HG02571 (cell line): ENCODE results near the gene CNTNAP3.
"Not testable (repeated sequence)": the region's sequence is repeated elsewhere in the genome, so short reads cannot be mapped to it uniquely, and the experiment has no call there.

Source experiments
- ATAC-seq: cut with Tn5 transposase; IDR thresholded peaks from one replicate; pipeline ENCODE4 v1.9.1; 2021; ENCODE audit warnings: mild to moderate bottlenecking, moderate library complexity; ENCODE audit not compliant: unreplicated experiment

CNTNAP3 gene

DNA sequence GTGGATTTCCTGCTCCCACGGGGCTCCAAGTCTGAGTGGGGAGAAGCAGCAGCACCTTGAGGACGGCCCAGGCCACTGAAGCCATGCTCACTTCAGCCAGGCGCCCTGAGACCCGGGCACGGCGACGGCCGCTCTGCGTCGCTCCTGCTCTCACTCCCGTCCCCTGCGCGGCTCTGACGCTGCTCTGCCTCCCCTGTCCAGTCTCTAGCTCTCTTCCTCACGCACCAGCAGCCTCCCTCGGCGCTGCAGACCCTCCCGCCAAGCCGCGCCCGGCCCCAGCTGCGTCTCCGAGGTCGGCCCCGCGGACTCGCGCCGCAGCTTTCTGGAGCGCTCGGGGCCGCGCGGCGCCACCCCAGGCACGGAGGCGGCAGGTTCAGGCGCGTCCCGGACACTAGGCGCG lies at the start of gene CNTNAP3:
CNTNAP3 (minus strand) TSS at position 188 of the 400 bp plus-strand sequence; CDS start at position 85, 103 bp downstream.
- ATAC-seq = not testable (repeated sequence)

DNA sequence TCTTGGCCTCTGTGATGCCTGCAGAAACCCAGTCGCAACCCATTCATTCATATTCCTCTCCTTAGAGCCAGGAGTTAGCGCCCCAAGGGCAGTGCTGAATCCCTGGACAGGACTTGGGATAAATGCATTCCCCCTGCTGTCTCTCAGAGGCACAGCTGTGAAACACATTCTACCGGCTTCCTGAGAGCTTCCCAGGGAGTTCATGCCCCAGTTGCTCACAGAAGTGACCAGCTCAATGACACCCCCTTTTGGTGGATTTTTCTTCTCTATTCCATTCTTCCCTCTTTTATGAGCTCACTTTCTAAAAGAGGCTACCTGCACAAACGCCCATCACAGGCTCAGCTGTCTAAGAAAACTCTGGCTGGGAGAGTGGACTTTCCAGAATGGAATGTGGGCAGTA lies 8.0 kb downstream of the CNTNAP3 start:
- not testable (repeated sequence) for ATAC-seq

- not testable (repeated sequence) for ATAC-seq
Measured at GRCh38 chr9:39242513-39242912, 45.5 kb downstream of the CNTNAP3 start.

DNA sequence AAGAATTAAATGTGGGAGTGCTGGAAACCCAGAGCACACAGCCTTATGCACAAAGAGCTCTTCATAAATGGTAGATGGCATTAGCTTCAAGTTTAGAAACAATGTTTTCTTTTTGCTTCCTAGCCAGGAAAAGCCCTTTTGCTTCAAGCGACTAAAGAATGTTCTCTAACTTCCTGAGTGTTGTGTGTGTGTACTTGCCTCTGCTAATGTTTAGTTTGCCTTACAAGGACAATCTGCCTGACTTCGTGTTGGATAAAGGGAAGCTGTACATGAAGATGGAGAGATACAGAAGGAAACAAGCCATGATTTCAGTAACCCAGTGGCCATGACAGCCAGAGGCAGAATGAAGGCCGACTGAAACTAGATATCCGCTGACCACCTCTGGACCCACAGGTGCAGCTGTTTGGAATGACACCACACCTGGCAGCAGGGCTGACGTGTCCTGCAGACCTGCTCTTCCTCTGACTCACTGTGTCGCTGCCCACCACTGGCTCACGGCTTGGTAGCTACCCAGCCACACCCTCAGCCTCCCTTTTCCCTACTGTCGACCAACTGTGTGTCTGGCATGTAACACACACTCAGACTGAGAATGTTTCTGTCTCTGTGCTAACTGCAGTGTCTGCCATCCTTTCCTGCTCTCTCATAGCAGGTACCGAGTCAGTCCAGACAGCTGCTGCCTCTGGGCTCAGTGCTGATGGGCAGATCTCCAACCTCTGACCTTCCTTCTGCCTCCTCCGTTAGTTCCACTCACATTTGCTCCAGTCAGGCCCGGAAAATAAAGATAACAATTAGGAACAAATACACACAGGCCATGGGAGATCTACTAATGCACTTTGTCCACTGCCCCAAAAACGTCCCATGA lies 55.6 kb downstream of the CNTNAP3 start:
- ATAC-seq = not testable (repeated sequence)

DNA sequence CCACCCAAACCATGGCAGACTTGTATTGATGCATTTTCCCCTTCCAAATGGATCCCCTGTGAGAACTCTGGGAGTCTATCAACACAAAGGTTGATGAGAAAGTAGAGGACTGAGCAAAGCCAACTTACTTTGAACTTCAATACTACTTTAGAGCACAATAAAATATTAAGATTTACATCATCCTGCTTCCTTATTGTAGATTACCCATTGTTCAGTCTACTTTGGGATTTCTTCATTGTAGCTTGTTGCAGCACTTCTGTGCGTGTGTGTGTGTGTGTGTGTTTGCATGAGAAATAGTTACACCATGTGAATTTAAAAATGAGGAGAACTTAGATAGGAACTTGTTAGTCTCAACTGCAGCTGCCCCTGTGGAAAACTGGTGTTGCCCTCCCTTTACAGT lies 72.0 kb downstream of the CNTNAP3 start:
- not testable (repeated sequence) for ATAC-seq

DNA sequence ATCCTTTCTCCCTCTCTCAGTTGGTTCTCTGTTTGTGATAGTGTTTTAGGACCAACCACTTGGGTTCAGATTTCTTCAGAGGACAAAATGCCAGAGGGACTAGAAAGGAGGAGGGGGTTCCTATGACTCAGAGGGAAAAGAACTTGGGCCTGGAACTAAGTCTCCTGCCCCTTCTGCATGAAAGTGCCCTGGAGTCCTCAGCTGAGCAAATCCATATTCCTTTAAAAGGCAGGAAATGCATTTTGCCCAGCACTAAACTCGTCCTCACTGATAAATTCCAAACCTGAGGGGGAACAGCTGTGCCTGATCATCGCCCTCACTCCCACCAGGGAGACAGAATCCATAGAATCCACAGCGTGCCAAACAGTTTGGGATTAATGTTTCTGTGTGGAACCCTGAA lies 78.2 kb downstream of the CNTNAP3 start:
- not testable (repeated sequence) for ATAC-seq

DNA sequence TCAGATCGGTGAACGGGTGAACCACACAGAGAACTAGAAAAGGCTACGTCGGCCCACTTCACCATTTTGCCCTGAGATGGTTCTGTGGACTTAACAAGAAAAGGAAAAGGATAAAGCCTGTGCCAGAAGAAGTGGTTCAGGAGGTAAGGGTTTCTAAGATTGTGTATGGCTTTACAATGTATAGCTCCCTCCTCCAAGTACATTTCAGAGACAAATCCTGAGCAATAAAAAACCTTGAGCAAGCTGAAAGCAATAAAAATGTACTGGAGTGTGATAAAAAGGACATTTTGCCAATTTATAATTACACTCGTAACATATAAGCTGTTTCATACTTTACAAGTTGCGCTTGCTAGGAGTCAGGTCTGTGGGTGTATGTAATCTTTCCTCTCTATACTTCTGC lies 81.3 kb downstream of the CNTNAP3 start:
- ATAC-seq = not testable (repeated sequence)

DNA sequence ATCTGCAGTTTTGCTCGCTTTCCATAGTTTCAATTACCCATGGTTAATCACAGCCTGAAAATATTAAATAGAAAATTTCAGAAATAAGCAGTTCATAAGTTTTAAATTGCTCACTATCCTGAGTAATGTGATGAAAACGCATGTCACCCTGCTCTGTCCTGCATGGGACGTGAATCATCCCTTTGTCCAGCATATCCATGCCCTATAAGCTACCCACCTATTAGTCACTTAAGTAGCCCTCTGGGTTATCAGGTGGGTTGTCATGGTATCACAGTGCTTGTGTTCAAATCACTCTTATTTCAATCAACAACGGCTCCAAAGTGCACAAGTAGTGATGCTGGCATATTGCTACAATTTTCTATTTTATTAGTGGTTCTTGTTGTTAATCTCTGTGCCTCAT lies 82.1 kb downstream of the CNTNAP3 start:
- not testable (repeated sequence) for ATAC-seq

- not testable (repeated sequence) for ATAC-seq
Measured at GRCh38 chr9:39200412-39200811, 87.6 kb downstream of the CNTNAP3 start.

DNA sequence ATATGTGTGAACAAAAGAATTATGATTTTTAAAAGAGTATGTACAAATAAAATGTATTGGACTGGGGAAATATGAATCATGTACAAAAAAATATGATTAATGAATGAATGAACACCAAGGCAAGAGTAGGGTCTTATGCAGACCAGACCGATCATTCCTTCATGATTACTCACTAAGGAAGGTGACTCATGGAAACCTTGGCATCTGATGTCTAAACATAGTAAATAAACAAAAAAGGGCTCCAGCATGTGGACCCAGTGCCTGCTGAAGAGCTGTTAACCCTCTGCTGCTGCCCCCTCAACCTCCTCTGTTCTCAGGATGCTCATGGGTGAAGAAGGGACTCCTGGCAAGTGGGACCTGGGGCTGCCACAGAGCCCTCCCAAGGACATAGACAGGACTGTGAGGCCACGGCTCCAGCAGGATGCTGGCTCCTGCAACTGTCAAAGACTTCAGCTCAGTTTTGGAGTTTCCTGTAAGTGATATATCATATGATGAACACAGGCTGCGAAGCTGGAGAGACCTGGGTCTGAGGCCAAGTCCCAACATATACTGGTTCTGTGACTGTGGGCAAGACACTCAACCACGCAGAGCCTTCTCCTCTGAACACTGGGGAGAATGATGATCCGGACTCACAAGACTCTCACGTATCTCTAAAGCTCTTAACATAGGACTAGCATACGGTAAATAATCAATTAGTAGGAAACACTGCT lies 89.8 kb downstream of the CNTNAP3 start:
- ATAC-seq = not testable (repeated sequence)

DNA sequence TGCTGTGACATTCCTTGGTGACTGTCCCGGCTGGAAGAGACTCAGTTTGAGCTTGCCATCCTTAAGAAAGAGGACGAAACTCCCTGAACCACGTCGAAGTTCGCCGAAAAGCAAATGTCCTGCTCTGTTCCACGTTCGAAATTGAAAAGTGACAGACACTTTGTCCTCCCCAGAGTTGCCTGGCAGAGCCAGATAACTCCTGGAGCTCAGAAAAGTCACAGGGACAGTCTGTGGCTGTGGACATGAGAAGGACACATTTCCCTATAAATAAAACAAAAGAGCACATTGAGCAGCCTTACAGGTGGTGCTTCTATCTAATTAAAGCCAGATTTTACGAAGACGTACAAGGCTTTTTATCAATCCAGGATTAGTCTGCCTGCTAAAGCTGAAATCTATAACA lies 116.6 kb downstream of the CNTNAP3 start:
- ATAC-seq = not testable (repeated sequence)

- ATAC-seq = not testable (repeated sequence)
Measured at GRCh38 chr9:39157714-39158113, 130.3 kb downstream of the CNTNAP3 start.

DNA sequence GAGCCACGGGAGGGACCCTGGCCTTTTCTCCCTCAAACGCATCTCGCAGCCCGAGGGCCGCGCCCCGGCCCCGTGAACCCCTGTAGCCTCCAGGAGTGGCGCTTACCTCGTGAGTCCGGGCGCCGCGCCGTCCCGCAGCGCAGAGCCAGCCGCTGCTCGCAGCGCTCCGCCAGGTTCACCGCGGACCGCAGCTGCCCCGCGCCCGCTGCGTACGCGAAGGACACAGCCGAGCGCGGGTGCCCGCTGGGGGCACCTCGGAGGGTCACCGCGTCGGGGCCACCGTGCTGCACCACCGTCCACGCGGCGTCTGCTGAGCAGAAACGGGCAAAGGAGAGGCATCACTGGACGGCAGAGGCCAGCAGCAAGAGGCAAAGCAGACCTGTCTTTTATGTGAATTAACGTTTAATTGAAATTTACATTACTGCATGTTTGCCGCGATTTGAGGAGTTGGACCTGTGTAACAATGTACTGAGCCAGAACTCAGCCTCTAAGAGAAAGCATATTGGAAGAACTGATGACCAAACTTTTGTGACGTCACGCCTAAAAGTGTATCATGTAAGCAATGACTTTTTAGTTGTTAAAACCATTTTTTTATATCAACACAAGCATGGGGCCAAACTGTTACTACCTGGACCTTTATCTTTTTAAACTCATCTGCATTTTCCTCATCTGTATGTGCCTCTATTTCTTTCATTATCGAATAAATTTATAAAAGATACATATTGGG lies 155.0 kb downstream of the CNTNAP3 start:
- not testable (repeated sequence) for ATAC-seq

GRCh38 chr9:39121401-39121800 lies 166.6 kb downstream of the CNTNAP3 start:
- ATAC-seq = not testable (repeated sequence)

DNA sequence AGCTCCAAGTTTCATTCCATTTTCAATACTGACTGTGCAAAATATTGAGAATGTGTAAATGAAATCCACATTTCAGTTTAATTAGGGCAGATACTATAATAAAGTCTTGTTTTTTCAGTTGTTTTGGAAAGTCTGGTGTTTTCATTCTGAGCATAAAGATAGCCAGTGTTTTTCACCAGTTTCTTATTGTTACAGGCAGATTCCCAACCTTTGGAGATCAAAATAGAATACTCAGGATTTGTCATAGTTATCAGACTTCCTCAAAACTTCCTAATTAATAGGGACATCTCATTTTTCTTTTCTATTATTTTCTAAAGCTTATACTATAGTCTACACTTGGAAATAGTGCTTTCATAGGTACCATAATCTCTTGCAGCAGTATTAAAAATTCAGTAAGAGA lies 176.2 kb downstream of the CNTNAP3 start:
- ATAC-seq = not testable (repeated sequence)

- ATAC-seq = no peak
Measured at GRCh38 chr9:39108145-39108544, 179.8 kb downstream of the CNTNAP3 start.

DNA sequence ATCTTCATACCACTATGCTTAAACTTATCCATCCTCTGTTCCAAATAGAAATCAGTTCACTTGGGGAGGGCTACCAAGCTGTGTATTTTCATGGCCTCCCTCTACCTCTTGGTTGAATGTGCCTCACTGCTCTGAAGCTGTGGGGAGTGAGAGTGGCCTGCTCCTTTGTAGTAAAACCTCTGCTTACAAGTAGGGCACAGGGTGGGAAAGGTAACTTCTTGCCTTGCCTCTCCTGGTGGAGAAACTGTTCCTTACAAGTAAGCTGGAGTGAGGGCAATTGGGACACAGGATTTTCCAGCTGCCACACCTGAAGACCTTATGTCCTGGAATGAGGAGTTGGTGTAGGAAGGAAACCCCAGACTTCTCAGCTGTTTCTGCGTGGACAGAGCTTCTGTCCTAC lies 190.8 kb downstream of the CNTNAP3 start:
- not testable (repeated sequence) for ATAC-seq

DNA sequence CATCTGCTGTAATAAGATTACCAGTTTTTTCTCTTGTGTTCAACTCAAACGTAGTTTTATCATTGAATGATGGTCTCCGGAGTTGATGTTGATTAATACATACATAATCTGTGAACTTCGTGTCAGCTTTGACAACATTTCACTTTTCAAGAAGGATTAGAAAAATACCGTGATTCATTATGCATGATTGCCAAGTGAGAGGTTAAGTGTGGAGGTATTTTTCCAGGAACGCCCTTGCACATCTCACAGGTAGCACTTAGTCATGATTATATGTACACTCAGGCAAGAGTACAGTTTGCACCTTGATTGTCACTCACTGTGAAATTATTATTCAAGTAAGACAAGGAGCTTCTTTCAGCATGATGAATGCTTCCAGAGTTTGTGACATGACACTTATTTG lies 202.7 kb downstream of the CNTNAP3 start:
- not testable (repeated sequence) for ATAC-seq

- ATAC-seq = not testable (repeated sequence)
Measured at GRCh38 chr9:39082574-39082973, 205.4 kb downstream of the CNTNAP3 start.

- ATAC-seq = not testable (repeated sequence)
Measured at GRCh38 chr9:39080081-39080480, 207.9 kb downstream of the CNTNAP3 start.

- ATAC-seq = not testable (repeated sequence)
Measured at GRCh38 chr9:39078621-39079256, 209.2 kb downstream of the CNTNAP3 start.
